Neural cell (in vitro differentiated cells): ENCODE measurements around the gene NGFR.

Experiments used
- CTCF ChIP-seq: fragments of 450-650 bp; IDR thresholded peaks from 2 replicates; pipeline ENCODE4 v1.5.1; 2014; ENCODE audit warnings: antibody characterized with exemption, mild to moderate bottlenecking, moderate library complexity; ENCODE audit not compliant: poor library complexity, severe bottlenecking
- EP300 ChIP-seq: fragments of 450-650 bp; conservative IDR thresholded peaks from 2 replicates; pipeline ENCODE4 v1.6.1; 2014; ENCODE audit warnings: antibody characterized with exemption, mild to moderate bottlenecking, moderate library complexity; ENCODE audit not compliant: poor library complexity, severe bottlenecking
- EZH2 ChIP-seq: fragments of 200-600, 300-800 bp; shearing (Covaris generic), sonication (generic); IDR thresholded peaks from 2 replicates; pipeline ENCODE4 v1.6.1; 2014; ENCODE audit warnings: antibody characterized with exemption, low read length, borderline replicate concordance, mild to moderate bottlenecking; ENCODE audit not compliant: insufficient read depth, poor library complexity, severe bottlenecking
- MXI1 ChIP-seq: fragments of 450-650 bp; conservative IDR thresholded peaks from 2 replicates; pipeline ENCODE4 v1.6.1; 2014; ENCODE audit warnings: antibody characterized with exemption, mild to moderate bottlenecking; ENCODE audit not compliant: poor library complexity, severe bottlenecking
- POLR2AphosphoS5 ChIP-seq: IDR thresholded peaks from 2 replicates; pipeline ENCODE4 v1.6.1; 2012
- RAD21 ChIP-seq: fragments of 450-650 bp; conservative IDR thresholded peaks from 2 replicates; pipeline ENCODE4 v1.6.1; 2014; ENCODE audit warnings: antibody characterized with exemption, mild to moderate bottlenecking, moderate library complexity
- REST ChIP-seq: IDR thresholded peaks from 2 replicates; pipeline ENCODE4 v1.6.1; 2012; ENCODE audit warnings: borderline replicate concordance
- SMC3 ChIP-seq: fragments of 450-650 bp; conservative IDR thresholded peaks from 2 replicates; pipeline ENCODE4 v1.6.1; 2014; ENCODE audit warnings: antibody characterized with exemption, mild to moderate bottlenecking, moderate library complexity; ENCODE audit not compliant: poor library complexity
- TAF1 ChIP-seq: IDR thresholded peaks from 2 replicates; pipeline ENCODE4 v1.6.1; 2012; ENCODE audit warnings: low read depth

GRCh38 chr17:49554694-49555494 is 59.8 kb downstream of the NGFR start:
- no peak for TF ChIP-seq EZH2
- no peak for TF ChIP-seq CTCF
- no peak for TF ChIP-seq RAD21
- no peak for TF ChIP-seq POLR2AphosphoS5
- TF ChIP-seq TAF1, result no peak
- no peak for TF ChIP-seq SMC3
- no peak for TF ChIP-seq REST
- TF ChIP-seq MXI1, result no peak
- TF ChIP-seq EP300, result no peak
